Neural cell (in vitro differentiated cells): ENCODE data around the gene PRDM13. TPM values are rescaled to one million over a fixed set of nuclear protein-coding genes. Genes with fewer than 3 reads are reported as not detected.
A peak's percentile ranks its signal among the peaks of the same experiment; 100 is the strongest.

Experiments used
- H2AFZ ChIP-seq: fragments of 200-600, 300-800 bp; sonication (generic), shearing (Covaris generic); 2 replicates; pipeline ENCODE4 v1.6.0; 2014; ENCODE audit warnings: low read depth, mild to moderate bottlenecking, antibody characterized with exemption, low read length, moderate library complexity
- H3F3A ChIP-seq: fragments of 200-600 bp; shearing (Covaris generic); 2 replicates; pipeline ENCODE4 v1.6.1; 2016; ENCODE audit warnings: mild to moderate bottlenecking, moderate library complexity, mixed read lengths, antibody characterized with exemption, low read length; ENCODE audit not compliant: insufficient read depth, poor library complexity, severe bottlenecking
- H3K27ac ChIP-seq: fragments of 200-600, 300-800 bp; sonication (generic), shearing (Covaris generic); 2 replicates; pipeline ENCODE4 v1.5.1; 2014; ENCODE audit warnings: mild to moderate bottlenecking, low read length, moderate library complexity
- H3K27me3 ChIP-seq: fragments of 300-800, 200-600 bp; sonication (generic), shearing (Covaris generic); 2 replicates; pipeline ENCODE4 v1.6.0; 2014; ENCODE audit warnings: mild to moderate bottlenecking, low read depth, low read length, moderate library complexity; ENCODE audit not compliant: insufficient read depth
- H3K36me3 ChIP-seq: fragments of 300-800, 200-600 bp; sonication (generic), shearing (Covaris generic); 2 replicates; pipeline ENCODE4 v1.5.1; 2014; ENCODE audit warnings: mild to moderate bottlenecking, antibody characterized with exemption, low read length, moderate library complexity; ENCODE audit not compliant: insufficient read depth
- H3K4me2 ChIP-seq: fragments of 300-800, 200-600 bp; sonication (generic), shearing (Covaris generic); 2 replicates; pipeline ENCODE4 v1.6.0; 2014; ENCODE audit warnings: mild to moderate bottlenecking, low read length
- H3K4me3 ChIP-seq: fragments of 300-800, 200-600 bp; sonication (generic), shearing (Covaris generic); 2 replicates; pipeline ENCODE4 v1.5.1; 2014; ENCODE audit warnings: mild to moderate bottlenecking, low read length, moderate library complexity
- H3K79me2 ChIP-seq: fragments of 200-600 bp; shearing (Covaris generic); replicated peaks from 2 replicates; pipeline ENCODE4 v1.6.0; 2014; ENCODE audit warnings: mild to moderate bottlenecking, low read length, moderate library complexity; ENCODE audit not compliant: insufficient read depth
- H3K9ac ChIP-seq: fragments of 300-800, 200-600 bp; sonication (generic), shearing (Covaris generic); 2 replicates; pipeline ENCODE4 v1.6.1; 2016; ENCODE audit warnings: mild to moderate bottlenecking, low read length, mixed read lengths
- H3K9me2 ChIP-seq: fragments of 200-600 bp; shearing (Covaris generic); 2 replicates; pipeline ENCODE4 v1.6.1; 2016; ENCODE audit warnings: mild to moderate bottlenecking, low read length, mixed read lengths; ENCODE audit not compliant: insufficient read depth
- H3K9me3 ChIP-seq: fragments of 200-600, 300-800 bp; sonication (generic), shearing (Covaris generic); 2 replicates; pipeline ENCODE4 v1.6.1; 2016; ENCODE audit warnings: mild to moderate bottlenecking, mixed run types, low read length, moderate library complexity, mixed read lengths
- H4K20me1 ChIP-seq: fragments of 200-600 bp; shearing (Covaris generic); 2 replicates; pipeline ENCODE4 v1.6.1; 2016; ENCODE audit warnings: mild to moderate bottlenecking, mixed run types; ENCODE audit not compliant: insufficient read depth
- EP300 ChIP-seq: fragments of 450-650 bp; conservative IDR thresholded peaks from 2 replicates; pipeline ENCODE4 v1.6.1; 2014; ENCODE audit warnings: antibody characterized with exemption, mild to moderate bottlenecking, moderate library complexity; ENCODE audit not compliant: poor library complexity, severe bottlenecking
- EZH2 ChIP-seq: fragments of 200-600, 300-800 bp; shearing (Covaris generic), sonication (generic); IDR thresholded peaks from 2 replicates; pipeline ENCODE4 v1.6.1; 2014; ENCODE audit warnings: antibody characterized with exemption, low read length, borderline replicate concordance, mild to moderate bottlenecking; ENCODE audit not compliant: insufficient read depth, poor library complexity, severe bottlenecking
- MXI1 ChIP-seq: fragments of 450-650 bp; conservative IDR thresholded peaks from 2 replicates; pipeline ENCODE4 v1.6.1; 2014; ENCODE audit warnings: antibody characterized with exemption, mild to moderate bottlenecking; ENCODE audit not compliant: poor library complexity, severe bottlenecking
- POLR2AphosphoS5 ChIP-seq: IDR thresholded peaks from 2 replicates; pipeline ENCODE4 v1.6.1; 2012
- RAD21 ChIP-seq: fragments of 450-650 bp; conservative IDR thresholded peaks from 2 replicates; pipeline ENCODE4 v1.6.1; 2014; ENCODE audit warnings: antibody characterized with exemption, mild to moderate bottlenecking, moderate library complexity
- SMC3 ChIP-seq: fragments of 450-650 bp; conservative IDR thresholded peaks from 2 replicates; pipeline ENCODE4 v1.6.1; 2014; ENCODE audit warnings: antibody characterized with exemption, mild to moderate bottlenecking, moderate library complexity; ENCODE audit not compliant: poor library complexity
- TAF1 ChIP-seq: IDR thresholded peaks from 2 replicates; pipeline ENCODE4 v1.6.1; 2012; ENCODE audit warnings: low read depth
- polyA minus RNA-seq: library from RNA; depleted of rRNA, polyadenylated mRNA; stranded (reverse); fragments of >200 nt; gene quantifications from 2 replicates; pipeline ENCODE4 v1.2.3, GENCODE V29; 2014
- polyA plus RNA-seq: library from polyadenylated mRNA; depleted of rRNA; stranded (reverse); fragments of >200 nt; gene quantifications from 2 replicates; pipeline ENCODE4 v1.2.3, GENCODE V29; 2014
- TF ChIP-seq, protein P1 (sequence below): fragments of 450-650 bp; IDR thresholded peaks from 2 replicates; pipeline ENCODE4 v1.5.1; 2014; ENCODE audit warnings: antibody characterized with exemption, mild to moderate bottlenecking, moderate library complexity; ENCODE audit not compliant: poor library complexity, severe bottlenecking
- TF ChIP-seq, protein P2 (sequence below): IDR thresholded peaks from 2 replicates; pipeline ENCODE4 v1.6.1; 2012; ENCODE audit warnings: borderline replicate concordance

The PRDM13 gene
- polyA plus RNA-seq (not detected in 2 replicates), polyA minus RNA-seq (not detected in 2 replicates)

DNA sequence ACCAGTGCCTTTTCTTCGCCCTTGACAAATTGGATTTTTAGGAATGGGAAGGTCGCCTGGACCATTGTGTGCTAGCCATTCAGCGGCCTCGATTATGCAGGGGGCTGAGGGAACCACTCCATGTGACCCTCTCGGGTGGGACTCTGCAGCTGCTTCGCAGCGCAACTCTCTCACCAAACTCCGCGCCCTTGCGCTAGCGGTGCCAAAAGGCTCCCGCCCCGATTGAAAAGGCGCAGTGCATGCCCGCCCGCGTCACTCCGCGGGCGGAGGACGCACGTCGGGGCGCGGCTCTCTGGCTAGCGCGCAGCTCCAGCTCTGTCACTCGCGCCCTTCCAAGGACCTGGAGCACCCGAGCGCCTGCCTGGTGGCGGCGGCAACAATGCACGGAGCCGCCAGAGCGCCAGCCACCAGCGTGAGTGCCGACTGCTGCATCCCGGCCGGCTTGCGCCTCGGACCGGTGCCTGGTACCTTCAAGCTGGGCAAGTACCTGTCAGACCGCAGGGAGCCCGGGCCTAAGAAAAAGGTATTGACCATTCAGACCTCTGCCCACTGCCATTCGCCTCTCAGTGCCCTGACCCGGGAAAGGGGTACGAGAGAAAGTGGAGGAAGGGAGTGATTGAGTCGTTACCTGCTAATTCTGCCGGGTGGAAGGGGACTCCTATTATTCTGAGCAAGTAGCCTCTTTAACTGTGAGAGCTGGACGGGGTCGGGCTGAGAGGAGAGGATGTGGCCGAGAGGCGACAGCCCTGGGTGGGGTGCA lies at the start of gene PRDM13:
Gene PRDM13, plus strand, starts transcription at position 178 of the 760 bp plus-strand sequence. Its CDS starts 202 bp downstream, at position 380.
- Histone ChIP-seq H3K4me2 (no peak within 1 kb of the TSS), H3K4me3 (no peak within 1 kb of the TSS), H3K9ac (no peak within 1 kb of the TSS), H3K9me2 (no peaks in the 10 kb centered on the region), H3K79me2 (no peaks in the 10 kb centered on the region), H3K27me3 (peaks cover 100% of the 10 kb centered on the region), H3K9me3 (no peaks in the 10 kb centered on the region), H4K20me1 (no peaks in the 10 kb centered on the region), H3K27ac (no peak within 1 kb of the TSS), H3F3A (no peaks in the 10 kb centered on the region), H3K36me3 (no peaks in the 10 kb centered on the region), H2AFZ (no peak within 1 kb of the TSS)
- TF ChIP-seq EZH2, result peak; percentile 95
- TF ChIP-seq, protein P1, sequence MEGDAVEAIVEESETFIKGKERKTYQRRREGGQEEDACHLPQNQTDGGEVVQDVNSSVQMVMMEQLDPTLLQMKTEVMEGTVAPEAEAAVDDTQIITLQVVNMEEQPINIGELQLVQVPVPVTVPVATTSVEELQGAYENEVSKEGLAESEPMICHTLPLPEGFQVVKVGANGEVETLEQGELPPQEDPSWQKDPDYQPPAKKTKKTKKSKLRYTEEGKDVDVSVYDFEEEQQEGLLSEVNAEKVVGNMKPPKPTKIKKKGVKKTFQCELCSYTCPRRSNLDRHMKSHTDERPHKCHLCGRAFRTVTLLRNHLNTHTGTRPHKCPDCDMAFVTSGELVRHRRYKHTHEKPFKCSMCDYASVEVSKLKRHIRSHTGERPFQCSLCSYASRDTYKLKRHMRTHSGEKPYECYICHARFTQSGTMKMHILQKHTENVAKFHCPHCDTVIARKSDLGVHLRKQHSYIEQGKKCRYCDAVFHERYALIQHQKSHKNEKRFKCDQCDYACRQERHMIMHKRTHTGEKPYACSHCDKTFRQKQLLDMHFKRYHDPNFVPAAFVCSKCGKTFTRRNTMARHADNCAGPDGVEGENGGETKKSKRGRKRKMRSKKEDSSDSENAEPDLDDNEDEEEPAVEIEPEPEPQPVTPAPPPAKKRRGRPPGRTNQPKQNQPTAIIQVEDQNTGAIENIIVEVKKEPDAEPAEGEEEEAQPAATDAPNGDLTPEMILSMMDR, result no peak

DNA sequence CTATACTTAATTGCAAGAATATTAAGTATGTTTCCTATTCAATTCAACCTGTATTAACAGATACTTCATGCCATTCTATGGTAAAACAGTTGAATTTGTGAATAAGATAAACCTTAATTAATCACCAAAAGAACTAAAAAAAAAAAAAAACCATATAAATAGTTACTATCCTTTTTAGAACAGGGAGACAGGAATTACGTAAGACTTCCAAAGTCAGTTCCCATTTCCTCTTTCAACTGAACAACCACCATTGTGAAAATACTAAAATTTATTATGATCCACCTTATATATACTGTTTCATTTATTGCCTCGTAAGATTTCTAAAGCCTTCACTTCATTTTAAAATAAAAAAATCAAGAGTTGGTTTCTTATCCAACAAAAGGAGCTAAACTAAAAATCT lies 47.6 kb upstream of the PRDM13 start:
- H4K20me1 ChIP-seq, result no peaks in the 10 kb centered on the region
- no peak overlapping the region for H2AFZ ChIP-seq
- H3K4me2 ChIP-seq, result no peak overlapping the region
- no peak overlapping the region for H3K27ac ChIP-seq
- H3K9me3 ChIP-seq, result no peaks in the 10 kb centered on the region
- H3K9me2 ChIP-seq, result no peaks in the 10 kb centered on the region
- H3K9ac ChIP-seq, result no peak overlapping the region
- H3F3A ChIP-seq, result no peaks in the 10 kb centered on the region
- peaks cover 28% of the 10 kb centered on the region for H3K79me2 ChIP-seq
- no peak overlapping the region for H3K4me3 ChIP-seq
- H3K27me3 ChIP-seq, result no peaks in the 10 kb centered on the region
- H3K36me3 ChIP-seq, result no peaks in the 10 kb centered on the region
- no peak for TF ChIP-seq POLR2AphosphoS5

DNA sequence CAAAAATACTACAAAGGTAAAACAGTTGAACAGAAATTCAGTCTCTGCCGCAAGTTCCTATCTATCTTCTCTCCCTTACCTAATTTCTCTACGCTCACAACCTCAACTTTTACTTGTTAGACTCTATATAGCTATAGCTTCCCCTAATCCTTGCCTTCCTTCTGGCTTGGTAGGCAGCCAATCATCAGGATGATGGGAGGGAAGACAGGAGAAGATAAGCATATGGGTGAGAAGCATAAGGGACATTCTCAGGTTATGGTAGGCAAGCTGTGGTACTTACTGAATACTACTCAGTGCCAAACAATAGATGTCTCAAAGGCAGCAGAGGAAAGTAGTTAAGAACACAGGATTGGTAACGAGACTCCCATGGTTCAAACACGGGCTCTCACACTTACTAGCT lies 46.0 kb upstream of the PRDM13 start:
- no peaks in the 10 kb centered on the region for H3K27me3 ChIP-seq
- H3K79me2 ChIP-seq, result peaks cover 44% of the 10 kb centered on the region
- no peaks in the 10 kb centered on the region for H3K9me2 ChIP-seq
- H3K9me3 ChIP-seq, result no peaks in the 10 kb centered on the region
- no peak overlapping the region for H3K9ac ChIP-seq
- TF ChIP-seq MXI1 (no peak), RAD21 (no peak), EP300 (no peak), EZH2 (no peak), TAF1 (no peak), POLR2AphosphoS5 (no peak), SMC3 (no peak)
- TF ChIP-seq, protein P2, sequence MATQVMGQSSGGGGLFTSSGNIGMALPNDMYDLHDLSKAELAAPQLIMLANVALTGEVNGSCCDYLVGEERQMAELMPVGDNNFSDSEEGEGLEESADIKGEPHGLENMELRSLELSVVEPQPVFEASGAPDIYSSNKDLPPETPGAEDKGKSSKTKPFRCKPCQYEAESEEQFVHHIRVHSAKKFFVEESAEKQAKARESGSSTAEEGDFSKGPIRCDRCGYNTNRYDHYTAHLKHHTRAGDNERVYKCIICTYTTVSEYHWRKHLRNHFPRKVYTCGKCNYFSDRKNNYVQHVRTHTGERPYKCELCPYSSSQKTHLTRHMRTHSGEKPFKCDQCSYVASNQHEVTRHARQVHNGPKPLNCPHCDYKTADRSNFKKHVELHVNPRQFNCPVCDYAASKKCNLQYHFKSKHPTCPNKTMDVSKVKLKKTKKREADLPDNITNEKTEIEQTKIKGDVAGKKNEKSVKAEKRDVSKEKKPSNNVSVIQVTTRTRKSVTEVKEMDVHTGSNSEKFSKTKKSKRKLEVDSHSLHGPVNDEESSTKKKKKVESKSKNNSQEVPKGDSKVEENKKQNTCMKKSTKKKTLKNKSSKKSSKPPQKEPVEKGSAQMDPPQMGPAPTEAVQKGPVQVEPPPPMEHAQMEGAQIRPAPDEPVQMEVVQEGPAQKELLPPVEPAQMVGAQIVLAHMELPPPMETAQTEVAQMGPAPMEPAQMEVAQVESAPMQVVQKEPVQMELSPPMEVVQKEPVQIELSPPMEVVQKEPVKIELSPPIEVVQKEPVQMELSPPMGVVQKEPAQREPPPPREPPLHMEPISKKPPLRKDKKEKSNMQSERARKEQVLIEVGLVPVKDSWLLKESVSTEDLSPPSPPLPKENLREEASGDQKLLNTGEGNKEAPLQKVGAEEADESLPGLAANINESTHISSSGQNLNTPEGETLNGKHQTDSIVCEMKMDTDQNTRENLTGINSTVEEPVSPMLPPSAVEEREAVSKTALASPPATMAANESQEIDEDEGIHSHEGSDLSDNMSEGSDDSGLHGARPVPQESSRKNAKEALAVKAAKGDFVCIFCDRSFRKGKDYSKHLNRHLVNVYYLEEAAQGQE, result no peak
- TF ChIP-seq, protein P1, result no peak
- H3K27ac ChIP-seq, result no peak overlapping the region
- no peak overlapping the region for H3K4me3 ChIP-seq
- H4K20me1 ChIP-seq, result no peaks in the 10 kb centered on the region
- no peaks in the 10 kb centered on the region for H3F3A ChIP-seq
- no peak overlapping the region for H3K4me2 ChIP-seq
- H2AFZ ChIP-seq, result no peak overlapping the region
- H3K36me3 ChIP-seq, result no peaks in the 10 kb centered on the region
